ENCODE data around the gene FAM3B.

FAM3B gene

GRCh38 chr21:41369105-41369919 lies 52.7 kb downstream of the FAM3B start:
- peak; percentile 31 for DNase-seq

DNA sequence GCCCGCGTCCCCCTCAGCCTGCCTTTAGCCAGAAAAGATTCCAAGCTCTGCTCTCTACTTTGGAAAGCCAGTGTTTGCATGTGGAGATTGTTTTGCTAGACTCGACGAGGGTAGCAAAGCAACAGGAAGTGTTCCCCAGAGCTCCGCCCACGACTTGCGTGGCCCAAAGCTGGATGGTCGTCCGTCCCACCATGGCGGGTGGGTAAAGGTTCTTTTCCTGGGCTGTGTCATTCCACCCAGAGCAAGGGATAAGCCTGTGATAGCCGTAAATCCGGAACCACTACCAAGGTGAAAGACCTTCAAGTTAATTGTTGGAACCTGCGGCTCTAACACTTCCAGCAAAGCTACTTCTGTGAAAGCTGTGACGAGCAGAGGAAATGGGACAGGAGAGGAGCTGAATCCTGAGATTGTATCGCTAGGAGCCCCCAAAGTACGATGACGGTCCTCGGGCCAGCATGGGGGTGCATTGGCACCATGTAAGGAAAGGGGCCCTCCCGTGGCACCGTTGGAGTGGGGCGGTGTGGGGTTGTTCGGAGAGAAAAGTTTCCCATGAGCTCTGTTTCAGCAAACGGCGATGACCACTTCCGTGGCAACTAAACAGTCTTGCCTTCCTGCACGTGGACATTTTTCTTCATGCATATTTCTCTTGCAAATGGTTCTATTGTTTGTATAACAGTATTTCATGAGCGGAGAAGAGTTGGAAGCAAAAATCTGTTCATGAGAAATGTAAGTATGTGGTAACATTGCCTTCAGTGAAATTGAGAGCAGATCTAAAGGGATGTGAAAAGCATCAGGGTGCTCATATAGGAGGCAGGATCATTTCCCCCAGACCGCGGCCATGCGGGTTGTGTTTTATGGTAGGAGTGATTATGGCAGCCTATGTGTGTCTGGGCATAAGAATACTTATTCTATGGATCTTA lies 53.6 kb downstream of the FAM3B start:
- no peak for DNase-seq

- no peak for DNase-seq
These were observed 54.5 kb downstream of the FAM3B start for GRCh38 chr21:41370840-41371684.

DNA sequence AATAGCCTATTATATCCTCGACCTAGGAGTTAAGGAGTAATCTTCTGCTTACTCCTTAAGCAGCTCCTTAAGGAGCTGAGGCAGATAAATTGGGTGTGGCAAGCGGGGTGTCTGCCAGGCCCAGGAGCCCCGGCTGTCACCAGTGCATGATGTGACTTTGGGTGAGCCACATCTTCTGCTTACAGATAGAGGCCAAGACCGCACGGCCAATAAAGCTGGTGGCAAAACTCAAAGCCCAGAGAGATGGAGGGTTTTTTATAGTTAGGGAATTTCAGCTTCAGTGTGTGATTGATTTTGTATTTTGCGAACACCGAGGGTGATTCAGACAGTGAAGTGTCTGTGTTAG lies 55.1 kb downstream of the FAM3B start:
- DNase-seq, result no peak

- DNase-seq, result no peak
These were observed 56.7 kb downstream of the FAM3B start for GRCh38 chr21:41373253-41373652.

DNA sequence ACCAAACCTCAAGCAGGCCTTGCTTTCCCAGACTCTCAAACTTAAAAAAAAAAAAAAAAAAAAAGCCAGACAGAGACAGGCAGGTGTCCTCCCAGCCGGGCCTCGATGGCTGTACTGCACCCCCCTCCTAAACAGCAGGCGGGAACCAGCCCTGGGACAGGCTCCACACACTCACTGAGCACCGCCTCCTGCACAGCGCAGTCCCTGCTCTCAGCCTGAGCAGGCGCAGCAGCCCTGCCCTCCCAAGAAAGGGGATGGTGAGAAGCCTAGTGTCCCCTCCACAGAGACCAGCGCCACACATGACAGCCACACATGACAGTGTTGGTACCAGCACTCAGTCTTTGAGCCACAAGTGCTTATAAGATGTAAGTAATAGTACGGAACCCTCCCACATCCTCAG lies 57.2 kb downstream of the FAM3B start:
- DNase-seq, result no peak

GRCh38 chr21:41374177-41374712 lies 57.6 kb downstream of the FAM3B start:
- no peak for DNase-seq

- no peak for DNase-seq
These were observed 58.4 kb downstream of the FAM3B start for GRCh38 chr21:41374867-41375533.

GRCh38 chr21:41375875-41376274 lies 59.3 kb downstream of the FAM3B start:
- DNase-seq, result no peak

GRCh38 chr21:41377715-41378114 lies 61.1 kb downstream of the FAM3B start:
- DNase-seq, result no peak

GRCh38 chr21:41378849-41379248 lies 62.2 kb downstream of the FAM3B start:
- DNase-seq, result no peak

GRCh38 chr21:41379901-41380300 lies 63.3 kb downstream of the FAM3B start:
- DNase-seq, result no peak

GRCh38 chr21:41381731-41382130 lies 65.1 kb downstream of the FAM3B start:
- no peak for DNase-seq

GRCh38 chr21:41387042-41387819 lies 70.6 kb downstream of the FAM3B start:
- DNase-seq, result no peak

DNA sequence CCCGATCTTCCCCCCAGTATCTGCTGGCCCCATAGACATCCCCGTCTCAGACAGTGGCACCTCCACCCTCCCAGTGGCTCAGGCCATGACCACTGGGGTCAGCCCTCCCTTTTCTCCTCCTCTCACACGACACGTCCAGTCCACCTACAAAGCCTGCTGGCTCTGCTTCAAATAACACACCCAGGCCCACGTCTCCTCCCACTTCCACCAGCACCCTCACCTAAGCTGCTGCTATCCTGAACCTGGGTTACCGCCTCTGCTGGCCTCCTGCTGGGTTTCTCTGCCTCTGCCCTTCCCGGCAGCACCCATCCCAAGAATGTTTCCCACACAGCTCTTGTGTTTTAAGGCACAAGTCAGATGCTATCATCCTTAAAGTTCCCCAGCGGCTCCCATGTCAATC lies 71.2 kb downstream of the FAM3B start:
- DNase-seq, result no peak

GRCh38 chr21:41388259-41388658 lies 71.7 kb downstream of the FAM3B start:
- no peak for DNase-seq

DNA sequence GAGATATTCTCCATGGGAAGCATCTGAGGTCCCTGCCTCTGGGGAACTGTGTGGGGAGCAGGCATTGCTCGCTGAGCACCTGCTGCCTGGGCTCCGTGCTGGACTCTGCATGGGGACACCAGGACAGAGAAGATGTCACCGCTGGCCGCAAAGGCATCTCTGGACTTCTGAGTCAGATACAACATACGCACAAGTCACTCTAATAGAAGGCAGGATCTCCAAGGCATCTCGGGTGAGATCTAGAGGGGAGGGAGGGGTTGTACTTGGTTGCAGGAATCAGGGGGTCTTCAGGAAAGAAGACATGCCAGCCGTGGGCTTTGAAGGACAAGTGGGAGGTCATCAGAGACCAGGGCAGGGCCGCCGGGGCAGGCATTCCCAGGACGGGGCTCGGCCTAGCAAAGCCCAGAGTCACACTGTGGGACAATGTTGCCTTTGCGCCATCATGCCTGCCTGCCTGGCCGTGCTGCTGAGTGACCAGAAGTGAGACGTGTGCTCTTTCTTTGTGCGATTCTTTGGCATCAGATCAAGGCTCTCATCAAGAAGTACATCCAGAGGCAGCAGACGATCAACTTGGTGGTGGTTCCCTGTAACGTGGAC lies 73.5 kb downstream of the FAM3B start:
- DNase-seq, result no peak

GRCh38 chr21:41393876-41394465 lies 77.4 kb downstream of the FAM3B start:
- no peak for DNase-seq

- DNase-seq, result no peak
These were observed 80.0 kb downstream of the FAM3B start for GRCh38 chr21:41396558-41397075.

DNA sequence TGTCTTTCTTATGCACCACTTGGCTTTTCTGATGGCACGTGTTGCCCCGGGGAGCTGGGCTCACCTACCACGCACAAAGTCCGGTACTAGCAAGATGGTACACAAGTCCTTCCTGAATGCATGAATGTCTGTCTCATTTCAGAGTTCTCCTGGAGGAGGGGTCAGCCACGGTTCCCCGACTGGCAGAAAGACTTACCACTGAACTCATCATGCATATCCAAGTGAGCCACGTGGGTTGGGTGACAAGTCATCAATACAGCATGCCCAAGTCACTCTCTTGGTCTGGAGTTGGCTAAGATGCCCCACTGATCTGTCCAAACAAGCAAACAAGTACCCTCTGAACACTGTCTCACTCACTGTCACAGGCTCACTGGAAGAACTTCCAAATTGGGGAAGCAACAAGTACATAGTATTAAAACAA lies 80.9 kb downstream of the FAM3B start:
- DNase-seq, result no peak

All from stimulated activated naive CD4-positive, alpha-beta T cell treated with Interleukin-2 at 50 U/mL for 16 hours (primary cell).